IPS DF 6.9 (cell line): ENCODE results near the gene AGER.
"Not testable (repeated sequence)": the region's sequence is repeated elsewhere in the genome, so short reads cannot be mapped to it uniquely, and the experiment has no call there.

Experiments
- DNase-seq: peaks from one replicate; pipeline ENCODE4 v3.0.0-alpha.2; 2013; ENCODE audit warnings: low read depth, low spot score
- H3K27ac ChIP-seq: one replicate; pipeline ENCODE4 v1.5.1; 2013; ENCODE audit warnings: low read length, control low read depth
- H3K27me3 ChIP-seq: 2 replicates; pipeline ENCODE4 v1.6.1; 2013; ENCODE audit warnings: mild to moderate bottlenecking, low read length; ENCODE audit not compliant: control insufficient read depth, insufficient read depth
- H3K36me3 ChIP-seq: 2 replicates; pipeline ENCODE4 v1.6.1; 2013; ENCODE audit warnings: low read length; ENCODE audit not compliant: control insufficient read depth, insufficient read depth
- H3K4me1 ChIP-seq: 2 replicates; pipeline ENCODE4 v1.6.1; 2013; ENCODE audit warnings: low read length; ENCODE audit not compliant: control insufficient read depth, insufficient read depth
- H3K4me3 ChIP-seq: 2 replicates; pipeline ENCODE4 v1.5.1; 2013; ENCODE audit warnings: mild to moderate bottlenecking, low read length
- H3K9me3 ChIP-seq: 2 replicates; pipeline ENCODE4 v1.6.1; 2013; ENCODE audit warnings: low read length, inconsistent platforms; ENCODE audit not compliant: control insufficient read depth, insufficient read depth
- WGBS: extraction: QIAGEN DNeasy Blood & Tissue Kit; methylation state at CpG from one replicate; pipeline ENCODE4 v1.1.7; 2013; ENCODE audit warnings: mixed read lengths, missing lambda C conversion rate; ENCODE audit not compliant: insufficient read length, insufficient coverage; 5-methylcytosine and 5-hydroxymethylcytosine counted together

AGER gene

GRCh38 chr6:32186151-32186840, 2.2 kb upstream of the AGER start:
- not testable (repeated sequence) for H3K27ac ChIP-seq, H3K4me3 ChIP-seq, DNase-seq, H3K27me3 ChIP-seq, H3K9me3 ChIP-seq, H3K4me1 ChIP-seq
- peaks cover 19% of the 10 kb centered on the region for H3K36me3 ChIP-seq
- no CpG with 5 or more reads among the region's 10 CpGs for WGBS

DNA sequence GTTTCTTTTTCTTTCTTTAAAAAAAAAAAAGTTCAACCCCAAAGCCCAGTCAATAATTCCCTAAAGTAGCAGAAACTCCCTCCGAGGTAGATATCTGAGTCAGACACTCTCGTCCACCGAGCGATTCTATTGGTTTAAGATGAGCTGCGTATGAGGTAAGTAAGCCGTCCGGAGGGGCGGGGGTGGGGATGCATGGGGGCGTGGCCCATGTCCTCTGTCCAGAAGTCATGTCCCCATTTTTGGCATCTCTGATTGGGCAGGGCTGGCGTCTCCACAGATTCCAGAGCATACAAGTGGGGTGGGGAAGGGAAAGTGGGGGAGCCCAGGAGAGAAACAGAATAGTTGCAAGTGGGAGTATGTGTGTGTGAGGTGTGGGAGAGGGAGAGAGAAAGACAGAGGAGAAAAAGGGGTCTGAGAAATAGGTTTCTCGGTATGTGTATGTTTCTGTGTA, 1.7 kb upstream of the AGER start:
- H3K27me3 ChIP-seq, DNase-seq, H3K4me3 ChIP-seq, H3K27ac ChIP-seq, H3K9me3 ChIP-seq, H3K4me1 ChIP-seq: not testable (repeated sequence)
- peaks cover 22% of the 10 kb centered on the region for H3K36me3 ChIP-seq
- no CpG with 5 or more reads among the region's 11 CpGs for WGBS

DNA sequence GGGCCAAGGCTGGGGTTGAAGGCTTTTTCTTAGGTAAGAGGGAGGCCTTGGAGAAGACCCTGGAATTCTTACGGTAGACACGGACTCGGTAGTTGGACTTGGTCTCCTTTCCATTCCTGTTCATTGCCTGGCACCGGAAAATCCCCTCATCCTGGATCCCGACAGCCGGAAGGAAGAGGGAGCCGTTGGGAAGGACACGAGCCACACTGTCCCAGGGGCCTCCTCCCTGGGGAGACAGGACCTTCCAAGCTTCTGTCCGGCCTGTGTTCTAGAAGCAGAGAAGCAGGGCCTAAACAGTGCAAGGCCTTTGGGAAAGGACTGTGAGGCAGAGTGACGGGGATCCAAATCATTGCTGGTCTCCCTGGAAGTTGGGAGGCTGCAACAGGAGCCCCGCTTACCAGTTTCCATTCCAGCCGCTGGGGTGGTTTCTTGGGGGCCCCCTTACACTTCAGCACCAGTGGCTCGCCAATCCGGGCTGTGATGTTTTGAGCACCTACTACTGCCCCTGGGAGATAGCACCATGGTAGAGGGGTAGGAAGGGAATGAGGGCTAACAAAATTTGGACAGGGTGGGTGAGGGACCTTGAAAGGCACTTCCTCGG, 470 bp downstream of the AGER start:
- no peak for DNase-seq
- Histone ChIP-seq H3K27ac (no peak overlapping the region), H3K4me1 (peaks cover 2% of the 10 kb centered on the region; the same call in 1 of the 2 replicates), H3K27me3 (no peaks in the 10 kb centered on the region), H3K9me3 (no peaks in the 10 kb centered on the region), H3K4me3 (no peak overlapping the region), H3K36me3 (peaks cover 22% of the 10 kb centered on the region)
- no CpG with 5 or more reads among the region's 15 CpGs for WGBS

DNA sequence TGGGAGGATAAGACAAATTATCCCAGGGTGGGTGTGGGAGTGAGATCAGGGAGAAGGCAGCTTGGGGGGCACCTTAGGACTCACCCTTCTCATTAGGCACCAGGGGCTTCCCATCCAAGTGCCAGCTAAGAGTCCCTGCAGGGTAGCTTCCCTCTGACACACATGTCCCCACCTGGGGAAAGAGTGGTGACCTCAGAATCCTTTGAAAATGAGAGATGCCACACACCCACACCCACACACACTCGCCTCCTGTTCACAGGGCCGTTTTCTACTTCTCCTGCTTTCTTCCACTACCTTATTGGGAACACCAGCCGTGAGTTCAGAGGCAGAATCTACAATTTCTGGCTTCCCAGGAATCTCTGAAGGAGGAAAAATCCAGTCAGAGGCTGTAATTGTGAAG, 1.0 kb downstream of the AGER start:
- Histone ChIP-seq H3K9me3 (no peaks in the 10 kb centered on the region), H3K36me3 (peaks cover 21% of the 10 kb centered on the region), H3K4me3 (no peak overlapping the region), H3K4me1 (peaks cover 2% of the 10 kb centered on the region; the same call in 1 of the 2 replicates), H3K27ac (no peak overlapping the region), H3K27me3 (no peaks in the 10 kb centered on the region)
- no CpG with 5 or more reads among the region's 3 CpGs for WGBS
- DNase-seq = no peak

DNA sequence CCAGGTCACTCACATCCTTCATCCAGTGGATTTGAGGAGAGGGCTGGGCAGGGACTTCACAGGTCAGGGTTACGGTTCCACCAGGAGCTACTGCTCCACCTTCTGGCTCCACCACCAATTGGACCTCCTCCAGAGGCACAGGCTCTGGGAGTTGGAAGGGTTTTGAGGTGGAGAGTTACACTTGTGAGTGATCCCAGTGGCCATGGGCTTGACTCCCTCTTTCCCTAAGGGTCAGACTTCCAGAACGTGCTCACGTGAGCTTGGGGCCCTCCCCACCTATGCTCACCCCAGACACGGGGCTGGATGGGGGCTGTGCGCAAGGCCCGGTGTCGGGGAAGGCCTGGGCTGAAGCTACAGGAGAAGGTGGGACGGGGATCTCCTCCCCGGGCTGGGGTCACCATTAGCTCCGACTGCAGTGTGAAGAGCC, 1.5 kb downstream of the AGER start:
- no peak overlapping the region for H3K27ac ChIP-seq
- H3K36me3 ChIP-seq = peaks cover 17% of the 10 kb centered on the region
- no peak overlapping the region for H3K4me3 ChIP-seq
- H3K4me1 ChIP-seq = peaks cover 2% of the 10 kb centered on the region; the same call in 1 of the 2 replicates
- no CpG with 5 or more reads among the region's 10 CpGs for WGBS
- no peaks in the 10 kb centered on the region for H3K27me3 ChIP-seq
- no peaks in the 10 kb centered on the region for H3K9me3 ChIP-seq
- DNase-seq = no peak

DNA sequence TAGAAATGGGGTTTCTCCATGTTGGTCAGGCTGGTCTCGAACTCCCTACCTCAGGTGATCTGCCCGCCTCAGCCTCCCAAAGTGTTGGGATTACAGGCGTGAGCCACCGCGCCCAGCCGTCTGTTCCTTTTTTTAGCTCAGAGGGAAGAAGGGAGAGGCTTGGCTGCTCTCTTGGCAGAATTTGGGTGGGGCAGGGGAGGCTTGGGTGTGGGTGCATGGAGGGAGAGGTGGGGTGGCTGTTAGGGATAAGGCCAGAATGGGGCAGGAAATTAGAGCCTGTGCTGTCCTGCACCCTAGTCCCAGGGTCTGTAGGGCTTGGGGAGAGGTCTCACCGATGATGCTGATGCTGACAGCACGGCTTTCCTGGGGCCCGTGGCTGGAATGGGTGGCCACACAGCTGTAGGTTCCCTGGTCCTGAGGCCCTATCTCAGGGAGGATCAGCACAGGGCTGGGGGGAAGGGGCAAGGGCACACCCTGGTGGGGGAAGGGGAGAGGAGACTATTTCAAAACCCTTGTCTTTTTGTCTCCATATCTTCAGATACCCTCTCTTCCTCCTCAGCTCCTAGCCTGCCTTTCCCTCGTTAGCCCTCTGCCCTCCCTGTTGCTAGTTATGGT, 2.0 kb downstream of the AGER start:
- peaks cover 15% of the 10 kb centered on the region for H3K36me3 ChIP-seq
- H3K27me3 ChIP-seq = no peaks in the 10 kb centered on the region
- WGBS = no CpG with 5 or more reads among the region's 10 CpGs
- no peak for DNase-seq
- H3K4me3 ChIP-seq = no peak overlapping the region
- H3K4me1 ChIP-seq = peaks cover 2% of the 10 kb centered on the region
- H3K27ac ChIP-seq = no peak overlapping the region
- no peaks in the 10 kb centered on the region for H3K9me3 ChIP-seq

DNA sequence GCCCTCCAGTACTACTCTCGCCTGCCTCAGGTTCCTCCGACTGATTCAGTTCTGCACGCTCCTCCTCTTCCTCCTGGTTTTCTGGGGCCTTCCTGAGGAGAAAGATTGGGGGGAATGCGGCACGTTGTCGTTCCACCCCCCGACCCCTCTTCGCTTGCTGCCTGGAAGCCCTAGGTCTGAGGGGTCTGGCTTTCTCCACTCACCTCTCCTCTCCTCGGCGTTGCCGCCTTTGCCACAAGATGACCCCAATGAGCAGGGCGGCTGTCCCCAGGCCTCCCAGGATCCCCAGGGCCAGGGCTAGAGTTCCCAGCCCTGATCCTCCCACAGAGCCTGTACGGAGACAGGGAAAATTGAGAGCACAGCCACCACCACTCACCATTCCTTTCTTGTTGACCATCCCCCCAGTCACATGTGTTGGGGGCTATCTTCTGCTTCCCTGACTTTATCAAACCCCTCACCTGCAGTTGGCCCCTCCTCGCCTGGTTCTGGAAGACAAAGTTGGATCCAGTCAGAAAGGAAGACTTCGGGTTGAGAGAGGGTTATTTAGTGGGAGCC, 2.8 kb downstream of the AGER start:
- WGBS = no CpG with 5 or more reads among the region's 15 CpGs
- no peaks in the 10 kb centered on the region for H3K27me3 ChIP-seq
- DNase-seq = no peak
- peaks cover 8% of the 10 kb centered on the region for H3K36me3 ChIP-seq
- no peak overlapping the region for H3K27ac ChIP-seq
- peaks cover 2% of the 10 kb centered on the region for H3K4me1 ChIP-seq
- H3K4me3 ChIP-seq = no peak overlapping the region
- H3K9me3 ChIP-seq = no peaks in the 10 kb centered on the region

- Histone ChIP-seq H3K9me3 (no peaks in the 10 kb centered on the region), H3K4me3 (no peak overlapping the region), H3K36me3 (peaks cover 8% of the 10 kb centered on the region), H3K27ac (no peak overlapping the region), H3K27me3 (no peaks in the 10 kb centered on the region), H3K4me1 (peaks cover 2% of the 10 kb centered on the region)
- WGBS = no CpG with 5 or more reads among the region's 10 CpGs
- DNase-seq = no peak
These were observed 4.2 kb downstream of the AGER start for GRCh38 chr6:32179766-32180405.

DNA sequence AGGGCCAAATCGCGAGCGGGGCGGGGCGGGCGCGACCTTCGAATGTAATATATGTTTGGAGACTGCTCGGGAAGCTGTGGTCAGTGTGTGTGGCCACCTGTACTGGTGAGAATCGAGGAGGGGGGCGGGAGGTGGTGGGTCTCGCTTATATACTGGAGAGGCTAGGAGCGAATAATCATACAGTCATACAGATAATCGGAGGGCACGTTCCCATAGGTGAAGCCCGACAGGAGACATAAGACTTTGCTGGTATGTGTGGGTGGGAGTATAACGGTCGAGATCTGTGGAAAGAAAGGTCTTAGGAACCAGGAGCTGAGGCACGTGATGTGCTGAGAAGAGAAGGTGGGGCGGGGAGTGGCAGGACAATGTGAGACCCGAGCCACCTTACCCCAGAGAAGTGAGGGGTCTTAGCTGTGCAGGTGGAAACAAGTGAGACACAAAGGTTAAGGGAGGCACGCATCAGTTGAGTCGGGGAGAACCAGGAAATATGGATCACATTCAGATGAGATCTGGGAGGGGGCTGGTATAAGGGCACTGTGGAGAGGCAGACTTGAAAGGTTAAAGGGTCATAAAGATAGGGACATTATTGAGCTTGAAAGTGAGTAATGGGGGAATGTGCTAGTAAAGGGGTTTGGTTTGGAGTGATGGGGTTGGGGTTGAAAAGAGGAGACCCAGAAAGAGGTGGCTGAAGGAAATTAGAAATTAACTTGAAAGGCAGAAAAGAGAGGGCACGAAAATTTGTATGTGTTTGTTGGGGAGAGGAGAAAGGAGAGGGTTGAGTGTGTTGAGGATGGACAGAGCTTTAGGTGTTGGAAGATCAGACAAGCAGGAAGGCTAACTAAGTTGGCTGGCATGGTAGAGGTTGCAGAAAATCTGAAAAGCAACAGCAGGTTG, 5.3 kb downstream of the AGER start:
- 100% methylated on average over 1 of the region's 24 CpGs for WGBS
- no peaks in the 10 kb centered on the region for H3K9me3 ChIP-seq
- DNase-seq = no peak
- peak overlapping the region; percentile 75; the same call in 1 of the 2 replicates for H3K4me3 ChIP-seq
- H3K4me1 ChIP-seq = no peaks in the 10 kb centered on the region; the same call in 1 of the 2 replicates
- peaks cover 8% of the 10 kb centered on the region for H3K36me3 ChIP-seq
- no peak overlapping the region for H3K27ac ChIP-seq
- H3K27me3 ChIP-seq = no peaks in the 10 kb centered on the region
